HTERT RPE-1 (cell line): Measurements from ENCODE around the gene TSNAX.

ENCODE experiments used
- in situ Hi-C: fragments of 300-500 bp; cut with MboI; formaldehyde crosslinking; loops from 4 replicates; pipeline ENCODE4 v1.14.3; 2020; ENCODE audit warnings: low sequenced_read_pairs

TSNAX gene

DNA sequence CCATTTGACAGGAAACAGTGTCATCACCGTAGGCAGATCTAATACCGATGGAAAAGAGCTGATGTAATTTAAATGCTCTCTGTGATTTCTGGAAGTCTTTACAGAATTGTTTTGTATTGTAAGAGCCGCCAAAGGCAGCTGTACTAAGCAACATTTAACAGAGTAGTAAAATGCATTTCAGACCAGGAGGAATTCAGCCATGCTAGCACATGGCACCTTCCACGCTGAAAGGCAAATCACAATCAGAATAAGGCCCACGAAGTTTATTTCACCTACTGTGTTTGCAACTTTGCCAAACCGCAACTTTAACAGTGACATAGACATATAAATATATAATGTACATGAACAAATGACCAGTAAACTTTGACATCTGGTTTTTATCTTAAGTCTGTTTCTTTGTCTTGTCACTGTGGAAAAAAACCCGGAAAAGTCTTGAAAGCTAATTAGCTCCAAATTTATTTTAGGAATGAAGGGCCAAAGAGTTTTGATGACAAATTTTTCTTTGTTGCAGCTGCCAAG is 72.0 kb downstream of the TSNAX start:
- in situ Hi-C loops = no loop called here

- in situ Hi-C loops = no loop called here
Observed at GRCh38 chr1:231601824-231602672, 73.6 kb downstream of the TSNAX start.

GRCh38 chr1:231602673-231602984 is 74.2 kb downstream of the TSNAX start:
- in situ Hi-C loops = no loop called here

DNA sequence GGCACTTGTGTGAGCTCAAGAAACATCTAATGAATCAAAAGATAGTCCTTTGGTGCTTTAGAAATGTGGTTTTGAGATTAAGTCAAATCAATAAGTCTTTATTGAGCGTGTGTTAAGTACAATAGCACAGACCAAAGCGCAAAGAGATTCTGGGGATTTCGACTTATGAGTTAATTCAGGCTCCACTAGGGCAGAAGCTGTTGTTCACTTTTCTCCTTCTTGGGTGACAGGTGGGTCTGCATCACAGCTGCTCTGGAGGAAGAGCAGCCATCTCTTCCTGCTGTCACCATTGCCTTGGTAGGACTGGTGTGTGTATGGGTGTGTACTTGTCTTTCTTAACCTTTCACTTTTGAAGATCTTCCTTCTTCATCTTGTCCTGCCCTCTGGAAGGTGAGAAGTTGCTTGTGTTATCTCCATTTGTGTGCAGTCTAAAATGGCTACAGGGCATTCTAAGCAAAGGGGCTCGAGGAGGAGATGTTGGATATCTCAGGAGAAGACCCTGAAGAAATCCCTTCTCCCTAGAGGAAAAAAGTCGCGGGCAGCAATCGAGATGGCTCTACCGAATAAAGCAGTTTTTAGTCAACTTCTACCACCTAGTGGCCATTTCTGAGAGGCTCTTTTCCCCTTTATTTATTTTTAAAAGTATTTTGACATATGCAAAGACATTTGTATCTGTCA is 75.3 kb downstream of the TSNAX start:
- in situ Hi-C loops = no loop called here

DNA sequence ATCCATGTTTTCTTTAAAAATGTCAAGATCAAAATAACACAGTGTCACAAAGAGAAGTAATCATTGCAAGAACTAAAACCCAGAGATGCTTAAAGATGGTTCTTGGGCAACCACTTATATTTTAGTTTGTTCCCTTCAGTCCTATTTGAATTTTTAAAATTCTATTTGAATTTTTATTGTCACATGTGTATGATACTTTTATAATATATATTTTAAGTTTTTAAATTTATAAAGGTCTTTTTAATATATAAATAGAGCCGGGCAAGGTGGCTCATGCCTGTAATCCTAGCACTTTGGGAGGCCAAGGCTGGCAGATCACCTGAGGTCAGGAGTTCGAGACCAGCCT is 75.8 kb downstream of the TSNAX start:
- in situ Hi-C loops = no loop called here

DNA sequence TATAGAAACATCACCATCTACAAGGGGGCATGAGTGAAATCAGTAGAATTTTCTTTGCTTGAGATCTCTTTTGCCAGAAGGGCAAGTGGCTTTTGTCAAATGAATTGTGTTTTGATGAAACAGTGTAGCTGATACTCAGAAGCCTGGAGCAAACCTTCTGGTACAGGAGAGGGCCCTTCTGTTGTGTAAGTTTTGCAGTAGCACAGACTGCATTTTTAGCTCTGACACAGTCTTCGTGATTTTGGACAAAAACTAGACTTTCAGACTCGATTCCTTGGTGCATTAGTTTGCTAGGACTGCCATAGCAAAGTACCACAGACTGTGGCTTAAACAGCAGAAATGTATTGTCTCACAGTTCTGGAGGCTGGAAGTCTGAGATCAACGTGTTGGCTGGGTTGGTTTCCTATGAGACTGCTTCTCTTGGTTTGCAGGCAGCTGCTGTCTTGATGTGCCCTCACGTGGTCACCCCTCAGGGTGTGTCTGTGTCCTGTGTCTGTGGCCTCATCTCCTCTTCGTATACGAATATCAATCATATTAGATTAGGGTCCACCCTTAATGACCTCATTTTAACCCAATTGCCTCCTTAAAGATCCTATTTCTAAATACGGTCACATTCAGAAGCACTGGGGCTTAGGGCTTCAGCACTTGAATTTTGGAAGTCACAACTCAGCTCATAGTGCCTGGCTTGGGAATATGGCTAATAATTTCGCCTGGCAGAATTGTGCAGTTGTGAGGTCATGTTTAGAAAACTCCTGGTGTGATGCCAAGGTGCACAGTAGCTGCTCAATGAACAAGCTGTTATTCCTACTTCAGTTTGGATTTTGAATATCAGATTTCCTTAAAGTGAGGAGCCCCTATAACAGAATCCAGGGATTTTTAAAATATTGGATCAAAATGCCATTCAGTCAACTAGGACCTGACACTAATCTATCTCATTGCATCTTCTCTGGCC is 77.0 kb downstream of the TSNAX start:
- in situ Hi-C loops = no loop called here

- in situ Hi-C loops = no loop called here
Observed at GRCh38 chr1:231606712-231607111, 78.2 kb downstream of the TSNAX start.

DNA sequence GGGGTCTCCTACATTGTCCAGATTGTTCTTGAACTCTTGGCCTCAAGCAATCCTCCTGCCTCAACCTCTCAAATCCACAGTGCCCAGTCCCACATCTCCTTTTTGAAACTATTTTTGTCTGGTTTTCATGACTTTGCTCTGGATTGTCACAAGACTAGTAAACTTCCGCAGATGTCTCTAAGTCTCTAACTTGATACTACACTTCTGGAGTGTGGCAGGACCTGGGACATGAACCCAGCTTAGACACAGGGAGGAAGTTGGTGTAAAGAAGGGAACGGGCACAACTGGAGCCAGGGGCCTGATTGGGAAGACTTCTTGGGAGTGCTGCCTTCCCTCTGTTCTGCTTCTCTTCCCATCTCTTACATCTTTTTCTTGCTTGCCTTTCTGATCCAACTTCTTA is 81.9 kb downstream of the TSNAX start:
- in situ Hi-C loops = no loop called here

- in situ Hi-C loops = no loop called here
Observed at GRCh38 chr1:231611111-231611510, 82.6 kb downstream of the TSNAX start.

DNA sequence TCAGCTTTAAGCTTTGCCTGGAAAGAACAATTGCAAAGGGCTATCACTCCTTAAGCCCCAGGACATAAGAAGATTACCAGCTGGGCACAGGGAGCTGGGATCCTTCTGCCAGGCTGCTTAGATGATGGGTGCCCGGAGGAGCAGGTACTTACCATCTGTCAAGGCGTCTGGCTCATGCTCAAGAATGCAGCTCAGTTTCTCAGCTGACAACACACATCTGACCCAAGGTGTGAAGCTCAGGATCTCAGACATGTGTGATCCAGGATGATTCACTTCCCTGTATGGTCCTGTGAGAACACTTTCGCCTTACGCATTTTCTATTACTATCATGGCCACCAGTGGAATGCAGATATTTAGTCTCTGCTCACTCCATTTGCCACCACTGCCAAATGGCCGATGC is 83.4 kb downstream of the TSNAX start:
- in situ Hi-C loops = no loop called here

- in situ Hi-C loops = no loop called here
Observed at GRCh38 chr1:231612393-231613089, 84.1 kb downstream of the TSNAX start.

- in situ Hi-C loops = no loop called here
Observed at GRCh38 chr1:231613419-231614349, 85.2 kb downstream of the TSNAX start.
